GM12875 (cell line): ENCODE measurements around the gene DEXI.
A peak's percentile ranks its signal among the peaks of the same experiment; 100 is the strongest.

Experiments used
- H3K4me3 ChIP-seq: one replicate; pipeline ENCODE4 v1.5.1; 2011; ENCODE audit warnings: low read depth, low read length, control low read depth
- TF ChIP-seq, protein P1 (sequence below): IDR thresholded peaks from 2 replicates; pipeline ENCODE4 v1.5.1; 2011; ENCODE audit warnings: low read depth, mild to moderate bottlenecking, control low read depth, inconsistent platforms, low read length, moderate library complexity, borderline replicate concordance; ENCODE audit not compliant: insufficient read depth

The DEXI gene

DNA sequence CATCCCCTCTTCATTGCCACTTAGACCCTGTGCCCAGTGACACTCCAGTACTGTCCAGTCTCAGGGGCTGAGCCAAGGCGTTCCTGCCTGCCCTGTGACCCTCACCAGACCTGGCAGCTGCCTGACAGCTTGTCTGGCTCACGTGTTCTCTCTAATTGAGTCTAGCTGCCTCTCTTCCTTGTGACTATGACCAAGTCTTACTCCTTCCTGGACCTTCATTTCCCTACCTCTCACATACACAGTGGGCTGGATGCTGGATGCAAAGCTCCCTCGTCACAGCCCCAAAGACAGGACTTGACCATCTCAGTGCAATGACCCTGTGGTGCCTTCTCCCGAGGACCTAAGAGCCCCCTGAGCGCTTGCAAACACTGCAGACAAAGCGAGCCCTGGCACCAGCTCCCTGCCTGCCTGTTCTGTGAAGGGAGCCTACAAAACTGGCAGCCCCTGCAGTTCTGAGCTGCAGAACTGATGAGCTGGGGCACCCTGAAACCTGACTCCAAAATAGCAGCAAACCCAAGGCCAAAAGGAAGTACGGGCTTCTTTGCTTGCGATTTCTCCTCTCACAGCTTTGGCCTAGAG is 1.7 kb downstream of the DEXI start:
- TF ChIP-seq, protein P1, sequence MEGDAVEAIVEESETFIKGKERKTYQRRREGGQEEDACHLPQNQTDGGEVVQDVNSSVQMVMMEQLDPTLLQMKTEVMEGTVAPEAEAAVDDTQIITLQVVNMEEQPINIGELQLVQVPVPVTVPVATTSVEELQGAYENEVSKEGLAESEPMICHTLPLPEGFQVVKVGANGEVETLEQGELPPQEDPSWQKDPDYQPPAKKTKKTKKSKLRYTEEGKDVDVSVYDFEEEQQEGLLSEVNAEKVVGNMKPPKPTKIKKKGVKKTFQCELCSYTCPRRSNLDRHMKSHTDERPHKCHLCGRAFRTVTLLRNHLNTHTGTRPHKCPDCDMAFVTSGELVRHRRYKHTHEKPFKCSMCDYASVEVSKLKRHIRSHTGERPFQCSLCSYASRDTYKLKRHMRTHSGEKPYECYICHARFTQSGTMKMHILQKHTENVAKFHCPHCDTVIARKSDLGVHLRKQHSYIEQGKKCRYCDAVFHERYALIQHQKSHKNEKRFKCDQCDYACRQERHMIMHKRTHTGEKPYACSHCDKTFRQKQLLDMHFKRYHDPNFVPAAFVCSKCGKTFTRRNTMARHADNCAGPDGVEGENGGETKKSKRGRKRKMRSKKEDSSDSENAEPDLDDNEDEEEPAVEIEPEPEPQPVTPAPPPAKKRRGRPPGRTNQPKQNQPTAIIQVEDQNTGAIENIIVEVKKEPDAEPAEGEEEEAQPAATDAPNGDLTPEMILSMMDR: no peak
- H3K4me3 ChIP-seq: peak overlapping the region; percentile 63

DNA sequence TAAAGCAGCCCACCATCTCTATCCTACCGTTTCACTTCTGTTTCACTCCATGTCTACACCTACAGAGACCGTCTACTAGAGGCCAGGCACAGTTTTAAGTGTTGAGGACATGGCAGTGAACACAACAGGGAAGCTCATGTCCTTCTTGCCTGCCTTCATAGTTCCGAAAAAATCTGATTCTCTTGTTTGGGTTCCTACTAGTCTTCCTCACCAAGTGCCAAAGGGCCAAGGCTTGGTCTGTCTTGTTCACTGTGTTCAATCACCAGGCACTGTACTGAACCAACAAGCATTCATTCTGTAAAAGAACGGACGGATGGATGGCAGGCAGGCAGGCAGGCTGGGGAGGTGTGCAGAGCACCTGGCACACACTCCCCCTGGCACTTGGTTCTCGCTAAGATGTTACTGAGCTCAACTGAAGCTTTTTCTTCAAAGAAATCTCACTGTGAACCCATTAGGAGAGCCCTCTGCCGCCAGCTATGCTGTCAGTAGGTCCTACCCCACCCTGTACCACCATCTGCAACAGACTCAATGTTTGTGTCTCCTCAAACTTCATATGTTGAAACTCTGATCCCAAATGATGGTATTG is 2.5 kb downstream of the DEXI start:
- TF ChIP-seq, protein P1: no peak
- H3K4me3 ChIP-seq: no peak overlapping the region

DNA sequence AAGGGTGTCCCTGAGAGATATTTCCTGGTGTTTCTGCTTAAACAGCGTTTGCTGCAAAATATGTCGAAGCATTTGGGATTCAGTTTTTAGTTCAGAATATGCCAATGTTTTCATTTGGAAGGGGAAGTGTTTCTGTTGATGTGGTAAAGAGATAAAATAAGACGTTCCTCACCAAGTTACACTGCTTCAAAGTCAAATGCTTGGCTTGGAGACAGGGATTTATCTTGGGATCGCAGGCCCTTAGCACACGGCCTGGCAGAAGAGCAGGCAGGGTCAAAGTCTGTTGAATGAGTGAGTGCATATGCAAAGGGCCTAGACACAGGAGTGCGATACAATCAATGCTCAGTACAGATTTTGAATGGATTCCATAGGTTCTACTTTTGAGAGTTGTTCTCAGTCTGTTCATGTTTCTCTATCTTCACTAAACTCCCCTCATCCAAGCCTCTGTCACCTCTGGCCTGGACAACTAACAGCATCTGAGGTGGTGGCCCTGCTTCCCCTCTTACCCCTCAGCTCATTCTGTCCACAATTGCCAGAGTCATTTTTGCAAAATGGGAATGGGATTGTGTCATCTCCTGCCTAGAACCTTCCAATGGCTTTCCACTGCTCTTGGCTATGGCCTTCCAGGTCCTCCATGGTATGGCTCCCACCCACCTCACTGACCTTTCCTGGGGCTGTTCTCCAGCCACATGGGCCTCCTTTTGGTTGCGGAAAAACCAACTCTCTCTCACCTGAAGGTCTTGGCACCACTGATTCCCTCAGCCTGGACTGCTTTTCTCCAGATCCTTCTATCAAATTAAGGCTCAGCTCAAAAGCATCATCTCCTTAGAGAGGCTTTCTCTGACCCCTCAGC is 3.2 kb downstream of the DEXI start:
- H3K4me3 ChIP-seq: no peak overlapping the region
- TF ChIP-seq, protein P1: no peak

DNA sequence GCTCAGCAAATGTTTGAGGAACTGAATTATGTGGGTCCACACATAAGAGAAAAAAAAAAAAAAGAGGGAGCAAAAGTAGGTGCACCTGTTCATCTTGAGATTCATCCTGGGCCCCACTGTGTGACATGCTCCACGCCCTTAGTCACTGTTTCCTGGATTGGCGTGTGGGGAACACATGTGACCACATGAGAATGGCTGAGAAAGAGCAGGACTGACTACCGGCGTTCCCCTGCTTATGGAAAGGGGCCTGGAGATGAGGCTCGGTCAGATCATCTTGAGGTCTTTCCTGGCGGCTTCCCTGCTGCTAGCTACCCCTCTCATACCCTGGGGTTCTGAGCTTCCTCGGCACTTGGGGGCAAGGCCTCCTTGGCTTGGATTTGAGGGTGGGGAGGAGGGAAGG is 3.9 kb downstream of the DEXI start:
- TF ChIP-seq, protein P1: no peak
- H3K4me3 ChIP-seq: peak overlapping the region; percentile 15

DNA sequence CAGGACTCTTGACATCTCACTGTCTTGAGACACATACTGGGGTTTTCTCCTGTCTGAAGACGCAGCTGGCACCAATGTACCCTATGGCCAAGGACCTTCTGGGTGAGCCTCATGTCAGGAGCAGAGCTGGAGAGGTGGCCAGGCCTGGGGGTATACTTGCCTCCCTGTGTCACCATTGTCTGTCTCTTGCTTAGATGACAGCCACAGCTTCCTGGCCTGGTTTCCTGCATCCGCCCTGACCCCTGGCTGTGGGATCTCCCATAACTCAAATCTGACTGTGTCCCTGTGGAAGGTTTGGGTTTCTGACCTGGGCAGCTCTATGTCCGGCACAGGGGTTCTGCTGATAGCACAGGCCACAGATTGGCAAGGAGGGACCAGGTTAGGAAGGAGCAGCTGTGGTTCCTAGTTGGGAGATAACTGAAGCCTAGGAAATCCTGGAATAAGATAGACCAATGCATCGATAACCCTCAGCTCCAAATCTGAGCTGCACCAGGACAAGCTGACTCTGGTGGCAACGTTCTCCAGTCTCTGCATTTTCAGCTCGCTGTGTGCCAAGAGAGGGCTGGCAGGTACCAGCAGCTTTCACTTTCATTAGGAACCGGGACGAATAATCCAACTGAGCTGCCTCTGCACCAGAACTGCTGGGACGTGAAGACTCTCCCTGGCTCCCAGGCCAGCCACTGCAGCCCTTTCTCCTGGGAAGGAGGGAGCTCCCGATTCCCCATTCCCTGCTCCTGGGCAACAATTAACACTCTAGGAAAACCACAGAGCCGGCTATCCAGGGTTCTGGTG is 5.0 kb downstream of the DEXI start:
- H3K4me3 ChIP-seq: no peak overlapping the region
- TF ChIP-seq, protein P1: no peak

DNA sequence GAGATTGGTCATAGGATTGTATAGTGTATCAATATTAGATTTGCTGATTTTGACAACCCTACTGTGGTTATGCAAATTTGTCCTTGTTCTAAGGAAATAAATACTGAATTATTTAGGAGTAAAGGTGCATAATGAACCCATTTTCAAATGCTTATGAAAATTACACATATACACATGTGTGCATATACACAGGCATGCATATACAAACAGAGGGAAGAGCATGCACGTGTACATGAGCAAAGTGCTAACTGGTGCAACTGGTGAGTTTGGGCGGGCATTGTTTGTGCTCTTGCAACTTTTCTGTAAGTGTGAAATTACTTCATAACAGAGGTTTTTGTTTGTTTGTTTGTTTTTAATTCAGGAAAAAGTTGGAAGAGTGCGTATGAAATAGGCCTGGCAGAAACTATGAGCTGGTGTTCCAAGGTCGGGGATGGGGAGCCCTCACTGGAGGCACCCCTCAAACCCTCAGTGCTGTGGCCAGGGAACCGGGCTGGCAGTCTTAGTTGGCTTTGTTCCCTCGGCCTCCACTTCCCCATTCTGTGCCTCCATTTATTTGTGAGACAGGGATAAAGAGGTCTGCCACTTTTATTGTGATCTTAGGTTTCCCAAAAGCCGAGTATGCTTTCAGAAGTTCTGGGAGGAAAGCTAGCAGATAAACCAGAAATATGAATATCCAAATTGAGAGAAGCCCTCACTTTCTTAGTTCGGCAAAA is 5.8 kb downstream of the DEXI start:
- TF ChIP-seq, protein P1: no peak
- H3K4me3 ChIP-seq: no peak overlapping the region
